ENCODE results near the gene TAAR9.

The TAAR9 gene

DNA sequence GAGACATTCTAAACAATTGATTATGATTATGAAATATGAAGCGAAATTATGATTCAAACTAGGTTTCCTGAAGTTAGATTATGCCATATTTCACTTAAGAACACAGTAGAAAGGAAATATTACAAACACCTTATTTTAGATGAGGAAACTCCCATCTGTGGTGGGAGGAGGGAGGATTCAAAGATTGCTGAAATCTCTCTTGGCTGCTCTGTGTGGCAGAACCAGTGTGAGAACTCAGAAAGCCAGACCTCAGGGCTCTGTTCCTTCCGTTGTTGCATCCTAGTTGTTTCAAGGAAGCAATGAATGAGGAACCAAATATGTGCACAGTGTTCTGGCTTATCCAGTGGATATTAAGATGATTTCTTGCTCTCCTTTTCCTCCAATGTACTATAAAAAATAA lies 49.3 kb downstream of the TAAR9 start:
- no peak for DNase-seq (ENCODE audit: low read depth in 1 of 2, low spot score in 1 of 2)
